Progenitor cell of endocrine pancreas (in vitro differentiated cells): Measurements from ENCODE around the gene PKIG. TPM values are rescaled to one million over a fixed set of nuclear protein-coding genes. Genes with fewer than 3 reads are reported as not detected.
"Not testable (repeated sequence)": the region's sequence is repeated elsewhere in the genome, so short reads cannot be mapped to it uniquely, and the experiment has no call there.

Source experiments
- DNase-seq: peaks from one replicate; pipeline ENCODE4 v3.0.0; 2021; ENCODE audit warnings: low spot score; ENCODE audit not compliant: unreplicated experiment
- H3K27ac Mint-ChIP-seq: 2 replicates; pipeline ENCODE4 v1.8.0; 2021; ENCODE audit warnings: mild to moderate bottlenecking, moderate library complexity, mixed read lengths
- H3K27me3 Mint-ChIP-seq: 2 replicates; pipeline ENCODE4 v1.8.0; 2021; ENCODE audit warnings: mixed read lengths
- H3K36me3 Mint-ChIP-seq: 2 replicates; pipeline ENCODE4 v1.8.0; 2022; ENCODE audit warnings: mixed read lengths; ENCODE audit not compliant: insufficient read depth
- H3K4me1 Mint-ChIP-seq: 2 replicates; pipeline ENCODE4 v1.8.0; 2021; ENCODE audit warnings: low read depth, mixed read lengths
- H3K4me3 Mint-ChIP-seq: 2 replicates; pipeline ENCODE4 v1.8.0; 2021; ENCODE audit warnings: low read depth, mild to moderate bottlenecking, moderate library complexity, mixed read lengths
- H3K9me3 Mint-ChIP-seq: 2 replicates; pipeline ENCODE4 v1.8.0; 2021; ENCODE audit warnings: low read depth, mixed read lengths
- total RNA-seq: library from RNA; stranded (reverse); gene quantifications from 2 replicates; pipeline ENCODE4 v1.2.1, GENCODE V29; 2021
- TF ChIP-seq, protein P1 (sequence below): fragments of 200-600 bp; sonication (generic); IDR thresholded peaks from one replicate; pipeline ENCODE4 v1.5.0; 2021; ENCODE audit warnings: antibody characterized with exemption, mild to moderate bottlenecking; ENCODE audit not compliant: unreplicated experiment

Gene PKIG
- total RNA-seq, 1 donor from 2014 or later: 36.5 TPM

DNA sequence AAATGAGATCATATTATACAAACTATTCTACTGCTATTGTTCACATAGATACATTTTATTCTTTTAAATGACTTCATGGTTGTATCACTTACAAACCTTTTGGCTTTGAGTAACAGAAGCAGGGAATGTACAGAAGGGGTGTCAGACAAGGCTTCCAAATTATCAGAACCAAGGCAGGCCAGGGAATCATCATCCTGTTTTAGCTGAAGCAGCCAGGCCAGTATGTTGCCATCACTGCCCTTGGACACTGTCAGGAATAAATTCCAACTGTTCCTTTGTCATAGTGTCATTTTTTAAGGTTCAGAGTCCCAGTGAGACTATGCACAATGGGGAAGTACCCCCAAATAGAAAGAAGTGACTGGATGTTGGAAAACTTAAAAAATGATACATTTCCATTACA is 23.1 kb upstream of the PKIG start:
- H3K36me3 Mint-ChIP-seq: no peaks in the 10 kb centered on the region
- DNase-seq: no peak
- TF ChIP-seq, protein P1, sequence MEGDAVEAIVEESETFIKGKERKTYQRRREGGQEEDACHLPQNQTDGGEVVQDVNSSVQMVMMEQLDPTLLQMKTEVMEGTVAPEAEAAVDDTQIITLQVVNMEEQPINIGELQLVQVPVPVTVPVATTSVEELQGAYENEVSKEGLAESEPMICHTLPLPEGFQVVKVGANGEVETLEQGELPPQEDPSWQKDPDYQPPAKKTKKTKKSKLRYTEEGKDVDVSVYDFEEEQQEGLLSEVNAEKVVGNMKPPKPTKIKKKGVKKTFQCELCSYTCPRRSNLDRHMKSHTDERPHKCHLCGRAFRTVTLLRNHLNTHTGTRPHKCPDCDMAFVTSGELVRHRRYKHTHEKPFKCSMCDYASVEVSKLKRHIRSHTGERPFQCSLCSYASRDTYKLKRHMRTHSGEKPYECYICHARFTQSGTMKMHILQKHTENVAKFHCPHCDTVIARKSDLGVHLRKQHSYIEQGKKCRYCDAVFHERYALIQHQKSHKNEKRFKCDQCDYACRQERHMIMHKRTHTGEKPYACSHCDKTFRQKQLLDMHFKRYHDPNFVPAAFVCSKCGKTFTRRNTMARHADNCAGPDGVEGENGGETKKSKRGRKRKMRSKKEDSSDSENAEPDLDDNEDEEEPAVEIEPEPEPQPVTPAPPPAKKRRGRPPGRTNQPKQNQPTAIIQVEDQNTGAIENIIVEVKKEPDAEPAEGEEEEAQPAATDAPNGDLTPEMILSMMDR: no peak
- no peak overlapping the region for H3K4me3 Mint-ChIP-seq
- no peaks in the 10 kb centered on the region for H3K9me3 Mint-ChIP-seq
- H3K4me1 Mint-ChIP-seq: peaks cover 2% of the 10 kb centered on the region
- no peaks in the 10 kb centered on the region for H3K27me3 Mint-ChIP-seq
- no peak overlapping the region for H3K27ac Mint-ChIP-seq

DNA sequence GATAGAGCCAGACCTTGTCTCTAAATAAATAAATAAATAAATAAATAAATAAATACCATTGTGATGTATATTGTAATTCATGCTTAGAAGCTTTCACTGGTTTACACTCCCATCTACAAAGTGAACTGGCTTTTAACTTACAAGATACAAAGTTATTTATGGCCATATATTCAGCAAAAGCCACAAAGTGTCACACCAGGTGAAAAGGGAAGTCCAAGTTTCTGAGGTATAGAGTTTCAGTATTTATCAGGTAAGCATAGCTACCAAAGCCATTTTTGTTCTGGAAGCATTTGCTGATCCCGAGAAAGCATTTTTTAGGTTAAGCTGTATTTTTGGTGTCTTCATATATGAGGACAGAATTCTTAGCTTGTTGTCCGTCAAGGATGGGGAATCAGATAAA is 22.1 kb upstream of the PKIG start:
- Mint-ChIP-seq H3K4me3 (no peak overlapping the region), H3K9me3 (no peaks in the 10 kb centered on the region), H3K27ac (no peak overlapping the region), H3K36me3 (no peaks in the 10 kb centered on the region), H3K4me1 (peaks cover 2% of the 10 kb centered on the region), H3K27me3 (no peaks in the 10 kb centered on the region)
- TF ChIP-seq, protein P1: no peak
- DNase-seq: no peak

DNA sequence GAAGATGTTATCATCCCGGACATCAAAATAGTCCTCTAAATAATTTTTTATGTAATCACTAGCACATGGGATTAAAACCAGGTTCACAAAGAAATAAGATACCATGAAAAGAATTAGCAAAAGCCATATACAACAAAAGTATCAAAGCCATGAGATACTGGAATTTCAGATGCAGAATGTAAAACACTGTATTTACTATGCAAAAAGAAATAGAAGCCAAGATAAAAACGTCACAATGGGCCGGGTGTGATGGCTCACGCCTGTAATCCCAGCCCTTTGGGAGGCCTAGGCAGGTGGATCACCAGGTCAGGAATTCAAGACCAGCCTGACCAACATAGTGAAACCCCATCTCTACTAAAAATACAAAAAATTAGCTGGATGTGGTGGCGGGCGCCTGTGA is 21.6 kb upstream of the PKIG start:
- not testable (repeated sequence) for H3K27ac Mint-ChIP-seq, H3K4me3 Mint-ChIP-seq, H3K27me3 Mint-ChIP-seq, H3K36me3 Mint-ChIP-seq, H3K9me3 Mint-ChIP-seq, H3K4me1 Mint-ChIP-seq, DNase-seq

DNA sequence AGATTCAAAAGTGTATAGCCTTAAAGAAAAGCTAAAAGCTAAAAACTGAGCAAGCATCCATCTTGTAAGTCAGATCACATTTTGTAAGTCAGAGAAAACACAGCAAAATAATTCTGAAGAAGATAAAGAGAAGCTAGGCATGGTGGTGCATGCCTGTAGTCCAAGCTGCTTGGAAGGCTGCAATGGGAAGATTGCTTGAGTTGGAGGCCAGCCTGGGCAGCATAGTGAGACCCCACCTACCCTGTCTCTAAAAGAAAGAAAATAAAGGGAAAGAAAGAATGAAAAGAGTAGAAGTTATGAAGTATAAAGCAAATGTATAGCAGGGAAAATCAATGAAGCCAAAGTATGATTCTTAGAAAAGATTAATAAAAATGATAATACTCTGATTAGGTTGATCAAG is 20.5 kb upstream of the PKIG start:
- H3K27me3 Mint-ChIP-seq: no peaks in the 10 kb centered on the region
- H3K4me3 Mint-ChIP-seq: no peak overlapping the region
- DNase-seq: no peak
- TF ChIP-seq, protein P1: no peak
- H3K4me1 Mint-ChIP-seq: peaks cover 2% of the 10 kb centered on the region
- no peaks in the 10 kb centered on the region for H3K36me3 Mint-ChIP-seq
- H3K27ac Mint-ChIP-seq: no peak overlapping the region
- no peaks in the 10 kb centered on the region for H3K9me3 Mint-ChIP-seq

- no peak for DNase-seq
- no peaks in the 10 kb centered on the region for H3K9me3 Mint-ChIP-seq
- no peak overlapping the region for H3K4me3 Mint-ChIP-seq
- H3K4me1 Mint-ChIP-seq: no peaks in the 10 kb centered on the region
- H3K27me3 Mint-ChIP-seq: no peaks in the 10 kb centered on the region
- H3K36me3 Mint-ChIP-seq: no peaks in the 10 kb centered on the region
- TF ChIP-seq, protein P1: no peak
- no peak overlapping the region for H3K27ac Mint-ChIP-seq
Measured at GRCh38 chr20:44566018-44566417, 16.4 kb upstream of the PKIG start.

GRCh38 chr20:44566811-44567210 is 15.6 kb upstream of the PKIG start:
- TF ChIP-seq, protein P1: no peak
- Mint-ChIP-seq H3K27me3 (no peaks in the 10 kb centered on the region), H3K27ac (no peak overlapping the region), H3K4me1 (no peaks in the 10 kb centered on the region), H3K9me3 (no peaks in the 10 kb centered on the region), H3K36me3 (no peaks in the 10 kb centered on the region), H3K4me3 (no peak overlapping the region)
- no peak for DNase-seq
